CD14-positive monocyte (primary cell): ENCODE results near the gene FBLIM1. TPM values are rescaled to one million over a fixed set of nuclear protein-coding genes. Genes with fewer than 3 reads are reported as not detected.

Experiments
- DNase-seq, 3 donors: peaks; one replicate each; pipeline ENCODE4 v3.0.0-alpha.2; 2011 to 2022
- H2AFZ ChIP-seq: 2 replicates; pipeline ENCODE4 v1.6.0; 2012; ENCODE audit warnings: mild to moderate bottlenecking, low read depth, low read length, inconsistent platforms; ENCODE audit not compliant: insufficient read depth, poor library complexity, severe bottlenecking
- H3K27ac ChIP-seq, 2 donors: 1 replicate in 1 of 2; 2 replicates in 1 of 2; pipeline ENCODE4 v1.5.1; 2012 to 2013; ENCODE audit warnings: low read length in 2 of 2, control low read depth in 1 of 2, inconsistent platforms in 1 of 2, low read depth in 1 of 2, mild to moderate bottlenecking in 1 of 2
- H3K27me3 ChIP-seq, 2 donors: one replicate each; pipeline versions ENCODE4 v1.6.0 to v1.6.1; 2011 to 2013; ENCODE audit warnings: low read length in 2 of 2; ENCODE audit not compliant: control insufficient read depth in 2 of 2, insufficient read depth in 2 of 2
- H3K36me3 ChIP-seq, 2 donors: replicated peaks in 1 of 2; 1 replicate in 1 of 2; 2 replicates in 1 of 2; pipeline versions ENCODE4 v1.5.1 to v1.6.1; 2012 to 2013; ENCODE audit warnings: low read length in 2 of 2, control low read depth in 1 of 2, inconsistent platforms in 1 of 2, mild to moderate bottlenecking in 1 of 2; ENCODE audit not compliant: insufficient read depth in 2 of 2, control insufficient read depth in 1 of 2
- H3K4me1 ChIP-seq, 2 donors: 1 replicate in 1 of 2; 2 replicates in 1 of 2; pipeline versions ENCODE4 v1.5.1 to v1.6.1; 2012 to 2013; ENCODE audit warnings: low read length in 2 of 2, control low read depth in 1 of 2, inconsistent platforms in 1 of 2, mild to moderate bottlenecking in 1 of 2, moderate library complexity in 1 of 2; ENCODE audit not compliant: insufficient read depth in 2 of 2, control insufficient read depth in 1 of 2
- H3K4me2 ChIP-seq: replicated peaks from 2 replicates; pipeline ENCODE3; 2012; ENCODE audit warnings: low read length, moderate library complexity, mild to moderate bottlenecking; ENCODE audit not compliant: poor library complexity, severe bottlenecking; ENCODE audit errors: extremely low read depth
- H3K4me3 ChIP-seq, 3 experiments: fragments of 200-600 bp in 1 of 3; sonication (generic) in 1 of 3; replicated peaks in 1 of 3; 1 replicate in 2 of 3; 2 replicates in 1 of 3; pipeline ENCODE4 v1.5.1; 2011 to 2013; ENCODE audit warnings: low read length in 3 of 3, mild to moderate bottlenecking in 3 of 3, control low read depth in 2 of 3, low read depth in 2 of 3, inconsistent platforms in 1 of 3, moderate library complexity in 1 of 3
- H3K79me2 ChIP-seq: 2 replicates; pipeline ENCODE4 v1.6.0; 2012; ENCODE audit warnings: mild to moderate bottlenecking, control low read depth, inconsistent platforms, low read length, moderate library complexity; ENCODE audit not compliant: insufficient read depth
- H3K9ac ChIP-seq: 2 replicates; pipeline ENCODE4 v1.6.0; 2017; ENCODE audit warnings: low read length, mild to moderate bottlenecking; ENCODE audit not compliant: insufficient read depth, poor library complexity, severe bottlenecking
- H3K9me3 ChIP-seq, 2 donors: replicated peaks in 1 of 2; 1 replicate in 1 of 2; 2 replicates in 1 of 2; pipeline versions ENCODE4 v1.5.1 to v1.6.1; 2012 to 2013; ENCODE audit warnings: low read length in 2 of 2, control low read depth in 1 of 2; ENCODE audit not compliant: control insufficient read depth in 1 of 2, insufficient read depth in 1 of 2
- H4K20me1 ChIP-seq: 2 replicates; pipeline ENCODE4 v1.6.0; 2012; ENCODE audit warnings: mild to moderate bottlenecking, low read length, control low read depth, moderate library complexity; ENCODE audit not compliant: insufficient read depth
- H3K27ac Mint-ChIP-seq, 7 donors: one replicate each; pipeline ENCODE4 v1.8.0; 2020; ENCODE audit warnings: mild to moderate bottlenecking in 7 of 7, mixed read lengths in 7 of 7, moderate library complexity in 6 of 7, inconsistent platforms in 2 of 7
- H3K27me3 Mint-ChIP-seq, 3 donors: one replicate each; pipeline ENCODE4 v1.8.0; 2021 to 2022; ENCODE audit warnings: low read depth in 3 of 3, mild to moderate bottlenecking in 3 of 3, mixed read lengths in 3 of 3, moderate library complexity in 3 of 3, inconsistent platforms in 1 of 3
- H3K36me3 Mint-ChIP-seq, 2 donors: one replicate each; pipeline ENCODE4 v1.8.0; 2020; ENCODE audit warnings: mixed read lengths in 2 of 2, inconsistent platforms in 1 of 2, mild to moderate bottlenecking in 1 of 2
- H3K4me1 Mint-ChIP-seq: one replicate; pipeline ENCODE4 v1.8.0; 2020; ENCODE audit warnings: mild to moderate bottlenecking, mixed read lengths
- H3K4me3 Mint-ChIP-seq, 2 donors: one replicate each; pipeline ENCODE4 v1.8.0; 2020; ENCODE audit warnings: mild to moderate bottlenecking in 2 of 2, mixed read lengths in 2 of 2, moderate library complexity in 1 of 2
- H3K9me3 Mint-ChIP-seq, 7 donors: one replicate each; pipeline ENCODE4 v1.8.0; 2020 to 2022; ENCODE audit warnings: mixed read lengths in 7 of 7, mild to moderate bottlenecking in 6 of 7, moderate library complexity in 6 of 7, inconsistent platforms in 2 of 7
- WGBS: methylation state at CpG from one replicate; pipeline ENCODE4 v1.1.5; 2013; ENCODE audit warnings: missing lambda C conversion rate; ENCODE audit not compliant: insufficient coverage; 5-methylcytosine and 5-hydroxymethylcytosine counted together
- intact Hi-C, 2 donors: fragments of 100-400 bp; cut with micrococcal nuclease; formaldehyde crosslinking; loops; one replicate each; pipeline versions ENCODE4 v1.15.0 to v1.15.1; 2023
- polyA plus RNA-seq, 3 donors: library from polyadenylated mRNA; depleted of rRNA in 1 of 3; unstranded in 2 of 3; stranded (reverse) in 1 of 3; fragments of 300-500 nt in 2 of 3; fragments of >200 nt in 1 of 3; fragmentation: Illumina TruSeq in 2 of 3; gene quantifications; 1 replicate in 2 of 3; 2 replicates in 1 of 3; pipeline ENCODE4 v1.2.3, GENCODE V29; 2012 to 2021
- TF ChIP-seq, protein P1 (sequence below): fragments of 200-600 bp; IDR thresholded peaks from one replicate; pipeline ENCODE4 v1.8.0; 2022; ENCODE audit warnings: antibody characterized with exemption, mild to moderate bottlenecking

Gene FBLIM1
- polyA plus RNA-seq, 3 donors: not detected

DNA sequence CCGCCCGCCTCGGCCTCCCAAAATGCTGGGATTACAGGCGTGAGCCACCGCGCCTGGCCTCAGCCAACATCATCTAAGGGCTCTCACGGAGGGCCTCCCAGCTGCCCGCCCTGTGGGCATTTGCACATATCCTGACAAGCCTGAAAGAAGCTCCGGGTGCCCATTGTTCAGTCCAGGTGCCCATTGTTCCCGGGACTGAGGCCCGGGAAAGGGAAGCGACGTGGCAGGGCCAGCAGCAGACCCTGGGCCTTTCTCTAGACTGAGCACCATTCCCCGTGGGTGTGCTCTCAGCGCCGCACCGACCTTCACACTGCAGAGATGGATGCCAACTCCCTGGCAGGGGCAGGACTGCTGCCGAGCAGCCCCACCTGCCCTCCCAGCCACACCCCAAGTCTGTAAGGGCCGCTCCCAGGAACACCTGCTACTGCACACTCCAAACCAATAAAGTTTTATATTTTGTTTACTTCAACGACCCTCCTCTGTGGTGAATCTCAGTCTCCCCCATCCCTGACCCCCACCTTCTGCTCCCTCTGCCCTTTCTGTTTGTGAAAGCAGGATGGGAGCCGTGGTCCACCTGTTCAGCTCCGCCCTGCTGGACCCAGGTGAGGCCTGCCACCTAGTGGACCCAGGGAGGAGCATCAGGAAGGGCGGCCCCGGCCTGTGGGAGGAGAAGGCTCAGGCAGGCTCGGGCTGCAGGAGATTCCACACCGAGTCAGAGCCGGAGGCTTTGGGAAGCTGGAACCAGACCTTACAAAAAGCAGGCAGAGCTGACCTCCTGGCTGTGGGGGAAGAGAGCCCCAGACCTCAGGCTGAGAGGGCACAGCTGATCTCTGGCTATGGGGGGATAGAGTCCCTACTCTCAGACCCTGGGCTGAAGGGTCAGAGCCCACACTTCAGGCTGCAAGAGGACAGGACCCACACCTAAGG is 17.4 kb upstream of the FBLIM1 start:
- Mint-ChIP-seq H3K27ac (peak overlapping the region in 2 of 7 donors; percentile 19 to 25), H3K4me3 (no peak overlapping the region), H3K9me3 (peaks cover 0 to 1% (median 0%) of the 10 kb centered on the region in 7 donors), H3K36me3 (peaks cover 0 to 3% of the 10 kb centered on the region in 2 donors), H3K4me1 (peaks cover 4% of the 10 kb centered on the region), H3K27me3 (peaks cover 0 to 6% (median 1%) of the 10 kb centered on the region in 3 donors)
- no peak overlapping the region for H3K27ac ChIP-seq
- no peak overlapping the region for H3K9ac ChIP-seq
- no peaks in the 10 kb centered on the region for H3K27me3 ChIP-seq
- no peak overlapping the region for H2AFZ ChIP-seq
- TF ChIP-seq, protein P1, sequence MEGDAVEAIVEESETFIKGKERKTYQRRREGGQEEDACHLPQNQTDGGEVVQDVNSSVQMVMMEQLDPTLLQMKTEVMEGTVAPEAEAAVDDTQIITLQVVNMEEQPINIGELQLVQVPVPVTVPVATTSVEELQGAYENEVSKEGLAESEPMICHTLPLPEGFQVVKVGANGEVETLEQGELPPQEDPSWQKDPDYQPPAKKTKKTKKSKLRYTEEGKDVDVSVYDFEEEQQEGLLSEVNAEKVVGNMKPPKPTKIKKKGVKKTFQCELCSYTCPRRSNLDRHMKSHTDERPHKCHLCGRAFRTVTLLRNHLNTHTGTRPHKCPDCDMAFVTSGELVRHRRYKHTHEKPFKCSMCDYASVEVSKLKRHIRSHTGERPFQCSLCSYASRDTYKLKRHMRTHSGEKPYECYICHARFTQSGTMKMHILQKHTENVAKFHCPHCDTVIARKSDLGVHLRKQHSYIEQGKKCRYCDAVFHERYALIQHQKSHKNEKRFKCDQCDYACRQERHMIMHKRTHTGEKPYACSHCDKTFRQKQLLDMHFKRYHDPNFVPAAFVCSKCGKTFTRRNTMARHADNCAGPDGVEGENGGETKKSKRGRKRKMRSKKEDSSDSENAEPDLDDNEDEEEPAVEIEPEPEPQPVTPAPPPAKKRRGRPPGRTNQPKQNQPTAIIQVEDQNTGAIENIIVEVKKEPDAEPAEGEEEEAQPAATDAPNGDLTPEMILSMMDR: peak; percentile 75
- H3K9me3 ChIP-seq: no peaks in the 10 kb centered on the region
- no peaks in the 10 kb centered on the region for H3K79me2 ChIP-seq
- no peak overlapping the region for H3K4me2 ChIP-seq
- 68% methylated on average over 24 of the region's 27 CpGs for WGBS
- intact Hi-C loops: loop anchor here in 1 of 2 donors (2.0 kb wide), 1 partner anchor 146 kb away; no protein-coding TSS in a partner anchor
- H3K4me3 ChIP-seq: no peak overlapping the region
- H4K20me1 ChIP-seq: no peaks in the 10 kb centered on the region
- no peaks in the 10 kb centered on the region for H3K36me3 ChIP-seq
- no peaks in the 10 kb centered on the region for H3K4me1 ChIP-seq
- DNase-seq: peak; percentile 23 to 48 (median 25)

DNA sequence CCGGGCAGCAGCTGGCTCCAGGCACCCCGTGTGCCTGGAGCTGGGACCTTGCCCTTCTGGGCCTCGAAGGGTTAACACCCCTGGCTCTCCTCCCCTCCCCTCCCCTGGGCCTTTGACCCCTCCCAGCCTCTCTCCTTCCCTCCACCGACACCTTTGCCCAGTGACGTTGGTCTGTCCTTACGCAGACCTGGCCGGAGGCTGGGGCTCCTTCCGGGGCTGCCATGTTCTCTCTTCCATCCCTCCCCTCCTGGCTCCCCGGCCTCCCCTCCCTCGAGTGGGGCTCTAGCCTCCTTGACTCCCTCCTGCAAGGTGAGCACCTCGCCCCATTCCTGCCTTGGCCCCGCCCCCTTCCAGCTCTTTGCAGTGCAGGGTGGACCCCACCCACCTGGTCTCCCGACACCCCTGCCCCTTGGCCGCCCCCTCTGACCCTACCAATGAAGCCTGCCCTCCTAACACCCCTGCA is 16.2 kb upstream of the FBLIM1 start, which contains the start of gene TMEM82:
Gene TMEM82 (plus strand): TSS at position 161 of the 463 bp plus-strand sequence. CDS start 61 bp downstream, at position 222.
- H3K4me1 ChIP-seq: no peaks in the 10 kb centered on the region
- Mint-ChIP-seq H3K9me3 (peaks cover 0 to 1% (median 0%) of the 10 kb centered on the region in 7 donors), H3K27me3 (peaks cover 0 to 6% (median 1%) of the 10 kb centered on the region in 3 donors), H3K4me3 (no peak within 1 kb of the TSS), H3K36me3 (peaks cover 0 to 3% of the 10 kb centered on the region in 2 donors), H3K27ac (no peak within 1 kb of the TSS), H3K4me1 (peaks cover 4% of the 10 kb centered on the region)
- TF ChIP-seq, protein P1: no peak
- H3K36me3 ChIP-seq: no peaks in the 10 kb centered on the region
- no peak within 1 kb of the TSS for H3K9ac ChIP-seq
- H3K79me2 ChIP-seq: no peaks in the 10 kb centered on the region
- 59% methylated on average over 13 of the region's 14 CpGs for WGBS
- H3K27ac ChIP-seq: no peak within 1 kb of the TSS
- intact Hi-C loops: no loop called here
- H3K9me3 ChIP-seq: no peaks in the 10 kb centered on the region
- no peak within 1 kb of the TSS for H3K4me2 ChIP-seq
- no peak within 1 kb of the TSS for H3K4me3 ChIP-seq
- no peaks in the 10 kb centered on the region for H4K20me1 ChIP-seq
- H3K27me3 ChIP-seq: no peaks in the 10 kb centered on the region
- DNase-seq: no peak
- H2AFZ ChIP-seq: no peak within 1 kb of the TSS
